ENCODE results near the gene CEP170B.
A peak's percentile ranks its signal among the peaks of the same experiment; 100 is the strongest.
"Not testable (repeated sequence)": the region's sequence is repeated elsewhere in the genome, so short reads cannot be mapped to it uniquely, and the experiment has no call there.

CEP170B gene

DNA sequence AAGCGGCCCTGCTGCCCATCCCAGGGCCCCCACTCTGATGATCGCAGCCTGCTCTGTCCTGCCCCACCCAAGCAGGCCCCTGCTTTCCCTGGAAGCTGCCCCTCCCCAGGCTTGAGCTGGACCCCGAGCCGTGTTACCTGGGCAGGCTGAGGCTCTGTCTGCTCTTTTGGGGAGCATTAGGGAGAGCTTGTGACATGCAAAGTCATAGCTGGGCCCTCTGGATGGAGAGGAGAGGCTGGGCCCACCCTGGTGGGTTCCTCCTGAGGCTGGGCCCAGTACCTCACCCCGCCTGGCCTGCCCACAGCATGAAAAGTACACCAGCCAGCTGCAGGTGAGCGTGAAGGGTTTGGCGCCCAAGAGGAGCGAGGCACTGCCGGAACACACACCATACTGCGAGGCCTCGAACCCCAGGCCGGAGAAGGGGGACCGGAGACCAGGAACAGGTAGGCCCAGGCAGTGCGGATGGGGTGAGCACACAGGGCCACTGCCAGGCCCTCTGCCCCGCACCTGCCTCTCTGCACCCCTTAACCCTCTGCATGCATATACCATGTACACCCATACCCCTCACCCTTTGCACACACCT is 15.0 kb downstream of the CEP170B start:
- DNase-seq = no peak

DNA sequence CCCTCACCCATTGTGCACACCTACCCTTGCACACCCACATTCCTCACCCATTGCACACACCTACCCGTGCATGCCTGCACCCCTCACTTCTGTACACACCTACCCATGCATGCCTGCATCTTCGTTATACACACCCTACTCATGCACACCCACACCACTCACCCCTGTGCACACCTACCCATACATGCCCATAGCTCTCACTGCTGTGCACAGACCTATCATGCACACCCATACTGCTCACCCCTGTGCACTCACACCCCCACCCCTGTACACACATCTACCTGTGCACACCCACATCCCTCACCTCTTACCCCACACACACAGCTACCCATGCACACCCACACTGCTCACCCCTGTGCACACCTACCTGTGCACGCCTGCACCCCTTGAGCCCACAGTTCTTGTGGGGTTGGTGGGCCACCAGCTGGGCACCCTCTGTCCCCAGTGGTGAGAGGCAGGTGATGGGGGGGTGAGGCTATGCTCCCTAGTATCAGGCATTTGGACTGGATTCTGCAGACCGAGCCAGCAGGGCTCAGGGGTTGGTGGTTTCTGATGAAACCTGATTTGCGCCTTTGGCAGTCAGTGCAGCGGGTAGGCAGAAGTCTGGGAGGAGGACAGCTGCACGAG is 15.6 kb downstream of the CEP170B start:
- no peak for DNase-seq

DNA sequence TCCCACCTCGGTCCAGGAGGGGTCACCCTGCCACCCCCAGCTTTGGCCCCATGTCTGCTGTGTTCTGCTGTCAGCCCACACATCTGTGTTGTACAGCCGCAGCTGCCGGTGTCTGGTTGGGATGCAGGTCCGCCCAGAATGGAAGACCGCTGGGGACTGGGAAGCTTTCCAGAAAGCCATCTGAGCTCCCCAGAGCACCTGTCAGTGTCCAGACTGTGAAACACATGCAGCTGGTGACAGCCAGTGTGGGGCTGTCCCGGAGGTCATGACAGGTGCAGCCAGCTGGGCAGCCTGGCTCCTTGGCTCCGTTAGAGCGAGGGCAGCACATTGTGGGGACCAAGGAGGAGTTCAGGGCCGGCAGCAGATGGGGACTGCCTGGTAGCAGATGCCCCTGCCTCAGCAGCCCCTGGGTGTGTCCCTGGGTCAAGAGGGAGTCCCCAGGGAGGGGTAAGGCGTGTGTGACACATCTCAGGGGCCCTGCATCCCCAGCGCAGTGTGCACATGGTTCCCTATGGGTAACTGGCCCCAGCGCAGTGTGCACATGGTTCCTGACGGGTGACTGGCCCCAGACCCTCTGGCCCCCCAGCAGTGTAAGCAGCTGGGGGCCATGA is 16.4 kb downstream of the CEP170B start:
- peak; percentile 95 for DNase-seq

DNA sequence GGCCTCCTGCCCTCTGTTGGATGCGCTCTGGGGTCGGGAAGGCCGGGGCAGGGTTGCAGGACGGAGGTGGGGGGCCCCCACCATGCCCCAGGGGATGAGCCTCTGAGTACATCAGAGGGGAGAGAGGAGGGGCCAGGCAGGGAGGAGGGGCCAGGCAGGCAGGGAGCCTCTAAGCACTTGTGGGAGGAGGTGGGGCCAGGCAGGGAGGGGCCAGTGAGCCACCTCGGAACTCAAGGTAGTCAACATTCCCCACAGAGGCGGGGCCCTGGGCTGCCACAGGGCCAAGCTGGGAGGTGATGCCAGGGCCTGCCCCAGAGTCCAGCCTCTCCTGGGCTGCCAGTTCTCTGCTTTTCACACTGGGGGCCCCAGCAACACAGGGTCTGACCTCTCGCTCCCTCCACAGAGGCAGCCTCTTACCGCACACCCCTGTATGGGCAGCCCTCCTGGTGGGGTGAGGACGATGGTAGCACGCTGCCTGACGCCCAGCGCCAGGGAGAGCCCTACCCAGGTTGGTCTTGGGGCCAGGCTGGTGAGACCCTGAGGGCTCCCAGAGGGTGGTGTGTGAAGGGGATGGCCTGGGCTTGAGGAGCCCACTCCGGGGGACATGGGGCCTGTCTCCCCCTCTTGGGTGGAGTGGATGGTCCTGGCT is 17.4 kb downstream of the CEP170B start:
- no peak for DNase-seq

DNA sequence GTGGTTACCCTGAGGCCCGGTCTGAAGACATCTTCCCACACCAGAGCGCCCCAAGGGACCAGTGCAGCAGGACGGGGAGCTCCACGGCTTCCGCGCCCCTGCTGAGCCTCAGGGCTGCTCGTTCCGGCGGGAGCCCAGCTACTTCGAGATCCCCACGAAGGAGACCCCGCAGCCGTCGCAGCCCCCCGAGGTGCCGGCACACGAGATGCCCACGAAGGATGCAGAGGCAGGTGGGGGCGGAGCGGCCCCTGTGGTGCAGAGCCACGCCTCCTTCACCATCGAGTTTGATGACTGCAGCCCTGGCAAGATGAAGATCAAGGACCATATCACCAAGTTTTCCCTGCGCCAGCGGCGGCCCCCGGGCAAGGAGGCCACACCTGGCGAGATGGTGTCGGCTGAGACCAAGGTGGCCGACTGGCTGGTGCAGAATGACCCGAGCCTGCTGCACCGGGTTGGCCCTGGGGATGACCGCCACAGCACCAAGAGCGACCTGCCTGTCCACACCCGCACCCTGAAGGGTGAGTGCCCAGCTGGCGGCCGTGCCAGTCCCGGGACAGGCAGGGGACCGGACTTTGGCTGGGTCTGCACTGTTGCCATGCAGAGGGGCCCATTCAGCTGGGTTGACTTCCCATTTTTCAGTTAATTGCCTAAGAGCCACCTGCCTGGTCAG is 18.1 kb downstream of the CEP170B start:
- no peak for DNase-seq

DNA sequence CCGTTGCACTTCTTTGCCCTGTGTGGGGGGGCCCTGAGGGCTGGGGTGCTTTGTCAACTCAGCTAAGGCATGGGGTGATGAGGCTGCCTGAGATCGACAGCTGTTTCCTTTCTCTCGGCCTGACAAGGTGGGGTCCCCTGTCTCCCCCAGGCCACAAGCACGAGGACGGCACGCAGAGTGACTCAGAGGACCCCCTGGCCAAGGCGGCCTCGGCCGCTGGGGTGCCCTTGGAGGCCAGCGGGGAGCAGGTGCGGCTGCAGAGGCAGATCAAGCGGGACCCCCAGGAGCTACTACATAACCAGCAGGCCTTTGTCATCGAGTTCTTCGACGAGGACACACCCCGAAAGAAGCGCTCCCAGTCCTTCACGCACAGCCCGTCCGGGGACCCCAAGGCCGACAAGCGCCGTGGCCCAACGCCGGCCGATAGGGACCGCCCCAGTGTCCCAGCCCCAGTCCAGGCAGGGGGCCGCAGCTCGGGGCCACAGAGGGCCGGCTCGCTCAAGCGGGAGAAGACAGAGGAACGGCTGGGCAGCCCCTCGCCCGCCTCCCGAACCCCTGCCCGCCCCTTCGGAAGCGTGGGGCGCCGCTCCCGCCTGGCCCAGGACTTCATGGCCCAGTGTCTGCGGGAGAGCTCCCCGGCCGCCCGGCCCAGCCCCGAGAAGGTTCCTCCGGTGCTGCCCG is 18.8 kb downstream of the CEP170B start:
- DNase-seq = no peak

DNA sequence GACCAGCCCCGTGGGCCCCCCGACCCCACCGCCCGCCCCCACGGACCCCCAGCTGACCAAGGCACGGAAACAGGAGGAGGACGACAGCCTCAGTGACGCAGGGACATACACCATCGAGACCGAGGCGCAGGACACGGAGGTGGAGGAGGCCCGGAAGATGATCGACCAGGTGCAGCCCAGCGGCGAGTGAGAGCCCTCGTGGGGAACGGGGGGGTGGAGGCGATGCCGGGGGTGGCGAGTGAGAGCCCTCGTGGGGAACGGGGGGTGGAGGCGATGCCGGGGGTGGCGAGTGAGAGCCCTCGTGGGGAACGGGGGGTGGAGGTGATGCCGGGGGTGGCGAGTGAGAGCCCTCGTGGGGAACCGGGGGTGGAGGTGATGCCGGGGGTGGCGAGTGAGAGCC is 19.3 kb downstream of the CEP170B start:
- not testable (repeated sequence) for DNase-seq

DNA sequence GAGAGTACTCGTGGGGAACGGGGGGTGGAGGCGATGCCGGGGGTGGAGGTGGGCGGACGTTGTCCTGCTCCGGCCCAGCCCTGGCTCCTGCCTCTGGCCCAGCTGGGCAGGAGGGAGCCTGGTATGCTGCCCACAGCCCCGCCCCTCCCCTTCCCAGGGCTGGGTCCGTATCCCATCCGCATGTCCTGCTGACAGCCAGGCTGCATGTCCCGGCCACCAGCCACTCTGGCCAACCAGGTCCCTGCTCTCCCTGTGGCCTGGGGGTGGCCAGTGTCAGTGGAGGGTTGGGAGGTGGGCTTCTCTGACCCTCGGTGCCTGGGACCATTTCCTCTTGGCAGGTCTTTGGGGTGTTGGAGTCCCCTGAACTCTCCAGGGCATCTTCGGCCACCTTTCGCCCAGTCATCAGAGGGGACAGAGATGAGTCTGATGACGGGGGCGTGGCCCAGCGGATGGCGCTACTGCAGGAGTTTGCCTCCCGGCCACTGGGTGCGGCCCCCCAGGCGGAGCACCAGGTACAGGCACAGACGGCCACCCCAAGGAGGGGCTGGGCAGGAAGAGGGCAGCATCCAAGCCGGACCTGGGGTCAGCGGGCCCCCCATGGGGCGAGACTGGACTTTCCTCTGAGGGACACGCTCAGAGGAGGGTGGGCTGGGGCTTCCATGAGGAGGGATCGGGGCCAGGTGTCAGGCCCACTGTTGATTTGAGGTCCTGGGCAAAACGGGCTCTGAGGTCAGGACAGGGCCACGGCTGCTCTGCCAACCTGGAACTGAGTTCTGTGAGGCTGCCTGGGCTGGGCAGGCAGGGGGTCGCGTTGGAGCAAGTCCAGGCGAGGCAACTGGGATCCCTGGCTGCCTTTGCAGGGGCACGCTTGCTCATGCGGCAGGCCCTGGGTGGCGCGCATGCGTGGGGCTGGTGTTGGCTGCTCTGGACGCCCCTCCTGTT is 20.2 kb downstream of the CEP170B start:
- DNase-seq = no peak

DNA sequence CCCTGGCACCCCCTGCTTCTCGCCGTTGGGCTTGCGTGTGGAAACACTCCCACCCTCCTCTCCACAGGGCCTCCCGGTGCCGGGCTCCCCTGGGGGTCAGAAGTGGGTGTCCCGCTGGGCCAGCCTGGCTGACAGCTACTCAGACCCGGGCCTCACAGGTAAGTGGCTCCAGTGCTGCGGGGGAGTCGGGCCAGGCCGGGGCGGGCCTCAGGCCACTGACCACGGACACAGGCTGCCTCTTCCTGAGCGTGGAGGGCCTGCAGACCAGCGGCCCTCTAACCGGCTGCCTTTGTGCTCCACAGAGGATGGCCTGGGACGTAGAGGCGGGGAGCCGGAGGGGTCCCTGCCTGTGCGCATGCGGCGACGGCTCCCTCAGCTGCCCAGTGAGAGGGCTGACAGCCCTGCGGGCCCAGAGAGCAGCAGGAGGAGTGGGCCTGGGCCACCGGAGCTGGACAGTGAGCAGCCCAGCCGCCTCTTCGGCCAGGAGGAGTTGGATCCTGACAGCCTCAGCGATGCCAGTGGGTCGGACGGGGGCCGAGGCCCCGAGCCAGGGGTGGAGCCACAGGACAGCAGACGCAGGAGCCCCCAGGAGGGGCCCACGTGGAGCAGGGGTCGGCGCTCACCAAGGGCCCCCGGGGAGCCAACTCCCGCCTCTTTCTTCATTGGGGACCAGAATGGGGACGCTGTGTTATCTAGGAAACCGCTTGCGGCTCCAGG is 21.1 kb downstream of the CEP170B start:
- no peak for DNase-seq

DNA sequence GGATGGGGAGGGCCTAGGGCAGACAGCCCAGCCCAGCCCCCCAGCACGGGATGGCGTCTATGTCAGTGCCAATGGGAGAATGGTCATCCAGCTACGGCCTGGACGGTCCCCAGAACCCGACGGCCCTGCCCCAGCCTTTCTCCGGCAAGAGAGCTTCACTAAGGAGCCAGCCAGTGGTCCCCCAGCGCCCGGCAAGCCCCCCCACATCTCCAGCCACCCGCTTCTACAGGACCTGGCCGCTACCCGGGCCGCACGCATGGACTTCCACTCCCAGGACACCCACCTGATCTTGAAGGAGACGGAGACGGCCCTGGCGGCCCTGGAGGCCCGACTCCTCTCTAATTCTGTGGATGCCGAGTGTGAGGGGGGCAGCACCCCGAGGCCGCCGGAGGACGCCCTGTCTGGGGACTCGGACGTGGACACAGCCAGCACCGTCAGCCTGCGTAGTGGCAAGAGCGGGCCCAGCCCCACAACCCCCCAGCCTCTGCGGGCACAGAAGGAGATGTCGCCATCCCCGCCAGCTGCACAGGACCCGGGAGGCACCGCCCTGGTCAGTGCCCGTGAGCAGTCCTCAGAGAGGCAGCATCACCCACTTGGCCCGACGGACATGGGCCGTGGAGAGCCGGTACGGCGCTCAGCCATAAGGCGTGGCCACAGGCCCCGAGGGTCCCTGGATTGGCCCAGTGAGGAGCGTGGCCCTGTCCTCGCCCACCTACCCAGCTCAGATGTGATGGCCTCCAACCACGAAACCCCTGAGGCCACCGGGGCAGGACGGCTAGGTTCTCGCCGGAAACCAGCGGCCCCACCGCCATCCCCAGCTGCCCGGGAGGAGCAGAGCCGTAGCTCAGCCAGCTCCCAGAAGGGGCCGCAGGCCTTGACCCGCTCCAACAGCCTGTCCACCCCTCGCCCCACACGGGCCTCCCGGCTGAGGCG is 21.9 kb downstream of the CEP170B start:
- no peak for DNase-seq

DNA sequence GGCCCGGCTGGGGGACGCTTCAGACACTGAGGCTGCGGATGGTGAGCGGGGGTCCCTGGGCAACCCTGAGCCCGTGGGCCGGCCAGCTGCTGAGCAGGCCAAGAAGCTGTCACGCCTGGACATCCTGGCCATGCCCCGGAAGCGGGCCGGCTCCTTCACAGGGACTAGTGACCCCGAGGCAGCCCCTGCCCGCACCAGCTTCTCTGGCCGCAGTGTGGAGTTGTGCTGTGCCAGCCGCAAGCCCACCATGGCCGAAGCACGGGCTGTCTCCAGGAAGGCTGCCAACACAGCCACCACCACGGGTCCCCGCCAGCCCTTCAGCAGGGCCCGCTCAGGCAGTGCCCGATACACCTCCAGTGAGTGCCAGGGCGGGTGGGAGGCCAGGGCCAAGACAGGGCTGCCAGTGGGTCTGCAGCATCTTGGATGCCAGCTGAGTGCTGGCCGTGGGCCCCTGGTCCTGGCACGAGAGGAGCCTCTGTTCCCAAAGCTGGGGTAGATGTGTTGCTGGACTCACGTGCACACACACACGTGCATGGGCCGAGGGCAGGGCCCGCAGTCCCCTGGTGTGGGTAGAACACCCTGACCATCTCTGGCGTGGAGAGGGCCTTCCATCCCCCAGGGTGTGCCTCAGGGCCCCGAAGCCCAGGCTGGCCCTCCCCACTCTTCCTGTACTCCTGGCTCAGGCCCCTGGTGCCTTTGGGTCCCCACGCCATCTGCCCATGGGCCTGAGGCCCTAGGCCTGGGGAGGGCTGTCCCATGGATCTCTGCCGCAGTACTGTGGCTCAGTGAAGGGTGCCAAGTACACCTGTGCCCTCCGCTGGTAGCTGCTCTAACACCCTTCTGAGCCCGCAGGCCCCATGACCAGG is 22.8 kb downstream of the CEP170B start:
- no peak for DNase-seq

DNA sequence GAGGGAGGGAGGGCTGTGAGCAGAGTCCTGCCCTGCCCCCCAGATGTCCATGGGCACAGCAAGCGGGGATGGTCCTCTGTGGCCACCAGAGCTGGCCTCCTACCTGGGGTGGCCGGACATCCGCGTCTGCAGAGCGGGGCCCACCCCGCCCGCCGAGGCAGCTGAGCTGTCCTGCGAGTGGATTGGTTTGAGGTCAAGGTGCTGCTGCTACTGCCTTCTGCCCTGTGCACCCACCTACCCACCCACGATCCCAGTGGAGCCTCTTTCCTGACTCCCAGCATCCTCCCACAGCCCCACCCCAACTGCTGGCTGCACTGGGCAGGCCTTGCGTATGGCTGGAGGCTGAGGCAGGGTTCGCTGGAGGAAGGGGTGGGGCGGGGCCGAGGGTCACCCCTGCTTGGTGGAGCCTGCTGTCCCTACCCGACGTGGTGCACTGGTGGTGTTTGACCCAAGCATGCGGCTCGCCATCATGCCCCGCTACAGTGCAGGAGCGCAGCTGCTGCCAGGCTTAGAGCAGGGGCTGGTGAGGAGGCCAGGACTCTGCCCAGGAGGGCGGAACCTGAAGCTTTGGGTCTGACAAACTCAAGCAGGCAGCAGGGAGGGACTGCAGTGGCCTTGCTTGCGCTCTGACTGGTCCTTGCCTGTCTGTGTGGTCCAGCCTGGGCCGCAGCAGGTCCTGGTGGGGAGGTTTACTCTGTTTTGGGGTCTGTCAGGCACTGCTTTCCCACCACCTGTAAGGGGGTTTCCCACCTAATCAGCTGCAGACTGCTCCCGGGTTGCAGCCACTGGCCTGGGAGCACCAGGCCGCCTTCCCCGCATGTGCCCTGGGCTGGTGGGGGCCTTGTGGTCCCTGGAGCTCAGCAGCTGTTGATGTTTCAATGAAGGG is 23.7 kb downstream of the CEP170B start:
- no peak for DNase-seq

DNA sequence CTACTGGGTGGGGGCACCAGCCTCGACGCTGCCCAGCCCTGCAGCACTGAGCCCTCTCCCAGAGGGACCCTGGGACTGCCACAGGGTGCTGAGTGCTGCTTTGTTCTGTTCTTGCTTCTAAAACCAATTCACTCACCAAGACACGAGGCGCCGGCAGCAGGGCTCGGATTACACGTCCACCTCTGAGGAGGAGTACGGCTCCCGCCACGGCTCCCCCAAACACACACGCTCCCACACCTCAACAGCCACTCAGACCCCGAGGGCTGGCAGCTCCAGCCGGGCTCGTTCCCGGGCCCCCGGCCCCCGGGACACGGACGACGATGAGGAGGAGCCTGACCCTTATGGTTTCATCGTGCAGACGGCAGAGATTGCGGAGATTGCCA is 24.3 kb downstream of the CEP170B start:
- no peak for DNase-seq

DNA sequence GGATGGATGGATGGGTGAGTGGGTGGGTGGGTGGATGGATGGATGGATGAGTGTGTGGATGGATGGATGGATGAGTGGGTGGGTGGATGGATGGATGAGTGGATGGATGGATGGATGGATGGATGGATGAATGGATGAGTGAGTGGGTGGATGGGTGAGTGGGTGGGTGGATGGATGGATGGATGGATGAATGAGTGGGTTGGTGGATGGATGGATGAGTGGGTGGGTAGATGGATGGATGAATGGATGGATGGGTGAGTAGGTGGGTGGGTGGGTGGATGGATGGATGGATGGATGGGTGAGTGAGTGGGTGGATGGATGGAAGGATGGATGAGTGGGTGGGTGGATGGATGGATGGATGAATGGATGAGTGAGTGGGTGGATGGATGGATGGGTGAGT is 25.2 kb downstream of the CEP170B start:
- DNase-seq = not testable (repeated sequence)

DNA sequence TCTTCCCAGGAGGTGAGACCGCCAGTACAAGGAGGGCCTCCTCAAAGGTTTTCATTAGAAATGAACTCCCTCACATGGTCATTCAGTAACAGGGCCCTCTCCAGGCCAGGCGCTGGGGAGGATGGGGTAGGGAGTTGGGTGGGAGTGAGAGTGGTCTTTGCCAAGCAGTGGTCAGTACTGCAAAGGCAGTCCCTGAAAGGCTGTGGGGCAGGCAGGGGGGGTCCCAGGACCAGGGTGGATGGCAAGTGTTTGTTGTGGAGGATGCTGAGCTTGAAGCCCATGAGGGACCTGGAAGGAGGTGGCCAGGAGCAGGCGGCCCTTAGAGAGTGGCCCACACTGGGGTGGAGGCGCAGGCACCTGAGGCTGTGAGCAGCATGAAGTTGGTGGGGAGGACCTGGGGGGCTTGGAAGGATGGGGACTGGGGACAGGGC is 26.1 kb downstream of the CEP170B start:
- DNase-seq = no peak

DNA sequence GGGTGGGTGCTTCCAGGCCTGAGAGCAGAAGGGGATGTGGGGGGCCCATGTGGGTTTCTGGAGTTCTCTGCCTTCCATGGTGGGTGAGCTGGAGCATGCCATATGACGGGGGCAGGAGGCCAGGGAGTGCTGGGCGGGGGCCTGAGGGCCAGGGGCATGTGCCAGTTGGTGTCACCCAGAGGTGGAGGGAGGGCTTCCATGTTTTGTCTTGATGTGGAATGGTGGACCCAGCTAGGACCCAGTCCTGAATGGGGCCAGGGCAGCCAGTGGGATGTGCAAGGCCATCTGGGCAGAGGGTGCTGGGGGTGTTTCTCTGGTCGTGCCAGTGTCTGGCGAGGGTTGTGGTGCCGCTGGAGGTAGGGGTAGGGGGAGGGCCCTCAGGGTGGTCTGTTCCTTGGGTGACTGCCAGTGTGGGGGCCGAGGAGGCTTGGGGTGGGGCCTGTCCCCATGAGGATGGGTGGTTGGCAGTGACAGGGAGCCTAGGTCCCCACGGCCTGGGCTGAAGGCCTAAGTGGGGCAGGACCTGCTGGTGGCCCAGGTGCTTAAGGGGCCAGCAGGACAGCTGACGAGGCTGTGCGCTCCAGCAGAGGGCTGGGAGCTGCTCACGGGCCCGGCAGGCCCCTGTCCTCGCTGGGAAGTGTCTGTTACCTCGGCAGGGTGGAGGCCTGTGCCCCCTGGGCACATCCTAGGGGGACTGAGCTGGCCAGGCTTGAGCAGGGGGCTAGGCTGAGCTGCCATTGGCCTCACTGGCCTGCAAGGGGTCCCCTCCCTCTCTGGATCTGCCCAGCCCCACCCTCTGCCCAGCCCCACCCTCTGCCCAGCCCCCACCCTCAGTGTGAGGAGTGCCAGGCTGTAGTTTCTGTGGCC is 26.8 kb downstream of the CEP170B start:
- DNase-seq = no peak

Measured in NCI-H524 treated with DMSO at 0.1 percent for 48 hours (cell line).